ENCODE results near the gene ABHD11.
A peak's percentile ranks its signal among the peaks of the same experiment; 100 is the strongest.

DNA sequence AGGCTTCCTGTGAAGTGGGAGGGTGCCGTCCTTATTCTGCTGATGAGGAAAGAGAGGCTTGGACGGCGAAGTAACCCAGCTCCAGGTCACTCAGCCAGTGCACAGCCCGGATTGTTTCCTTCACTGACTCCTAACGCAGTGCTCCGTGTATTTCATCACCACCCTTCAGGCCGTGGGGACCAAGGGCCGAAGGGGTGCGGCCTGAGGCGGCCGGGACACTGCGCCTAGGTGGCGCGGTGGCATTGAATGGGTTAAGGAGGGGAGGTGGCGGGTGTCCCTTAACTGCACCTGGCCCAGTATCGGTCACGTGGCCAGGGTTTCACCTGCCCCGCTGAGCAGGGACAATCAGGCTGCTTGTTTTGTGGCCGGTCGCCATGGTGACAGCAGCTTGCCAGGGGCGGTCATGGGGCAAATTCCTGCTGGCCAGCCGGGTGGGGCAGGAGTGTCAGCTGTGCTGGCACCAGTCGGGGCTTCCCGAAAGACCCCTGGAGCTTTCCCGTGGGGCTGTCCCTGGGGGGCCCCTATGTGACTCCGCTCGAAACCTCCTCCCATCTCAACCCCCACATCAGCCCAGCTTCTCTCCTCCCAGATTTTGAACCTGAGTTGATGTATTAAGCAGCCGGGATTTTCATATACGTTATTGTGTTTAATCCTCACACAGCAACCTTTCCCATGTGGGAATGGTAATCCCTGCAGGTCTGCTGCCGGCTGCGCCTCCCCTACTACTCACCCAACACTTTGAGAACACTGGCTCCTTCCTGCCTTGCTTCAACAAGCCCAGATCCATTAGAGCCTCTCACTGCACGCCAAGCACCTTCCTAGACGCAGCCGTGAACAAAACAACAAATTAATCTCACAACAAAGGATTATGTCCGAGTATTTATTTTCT lies 4.4 kb upstream of the ABHD11 start:
- peak; percentile 23; the same call in 1 of the 2 replicates for TF ChIP-seq CTCF (IDR thresholded peaks at IDR 0.05; ENCODE audit: low read depth, low read length)
- TF ChIP-seq EZH2phosphoT487 (IDR thresholded peaks at IDR 0.05; ENCODE audit: low read depth), result no peak
